RCC 7860 (cell line): ENCODE data around the gene TCF12.

Source experiments
- DNase-seq: peaks from one replicate; pipeline ENCODE4 v3.0.0-alpha.2; 2015; ENCODE audit warnings: low spot score
- FAIRE-seq: peaks from 2 replicates; lab custom pipeline; 2012; peaks lifted over from hg19 to GRCh38; lab: Jason Lieb, UNC

The TCF12 gene

GRCh38 chr15:57309856-57310760 is 391.7 kb downstream of the TCF12 start:
- FAIRE-seq: no peak

GRCh38 chr15:57310876-57311275 is 392.4 kb downstream of the TCF12 start:
- FAIRE-seq (no peak), DNase-seq (no peak)

More at GRCh38 chr15:57309856-57310760, 391.7 kb downstream of the TCF12 start:
- DNase-seq: no peak

- no peak for DNase-seq
- FAIRE-seq: no peak
These were observed 393.5 kb downstream of the TCF12 start for GRCh38 chr15:57312006-57312317.

- FAIRE-seq: no peak
- no peak for DNase-seq
These were observed 394.1 kb downstream of the TCF12 start for GRCh38 chr15:57312318-57313133.

- no peak for DNase-seq
- no peak for FAIRE-seq
These were observed 394.7 kb downstream of the TCF12 start for GRCh38 chr15:57313134-57313483.

- DNase-seq (no peak), FAIRE-seq (no peak)
These were observed 395.8 kb downstream of the TCF12 start for GRCh38 chr15:57314221-57314620.

- no peak for FAIRE-seq
- DNase-seq: no peak
These were observed 398.0 kb downstream of the TCF12 start for GRCh38 chr15:57316451-57316850.

- FAIRE-seq (no peak), DNase-seq (no peak)
These were observed 400.9 kb downstream of the TCF12 start for GRCh38 chr15:57319226-57319918.

- no peak for DNase-seq
- FAIRE-seq: no peak
These were observed 401.6 kb downstream of the TCF12 start for GRCh38 chr15:57319919-57320560.

GRCh38 chr15:57320631-57321220 is 402.3 kb downstream of the TCF12 start:
- DNase-seq (no peak), FAIRE-seq (no peak)

- no peak for FAIRE-seq
- no peak for DNase-seq
These were observed 403.0 kb downstream of the TCF12 start for GRCh38 chr15:57321485-57321884.

GRCh38 chr15:57321973-57322601 is 403.6 kb downstream of the TCF12 start:
- no peak for DNase-seq
- no peak for FAIRE-seq

- DNase-seq (no peak), FAIRE-seq (no peak)
These were observed 404.3 kb downstream of the TCF12 start for GRCh38 chr15:57322602-57323250.

- DNase-seq: no peak
- FAIRE-seq: no peak
These were observed 404.9 kb downstream of the TCF12 start for GRCh38 chr15:57323299-57323805.

- peak; percentile 89 for DNase-seq
- peak; percentile 71 for FAIRE-seq
These were observed 405.6 kb downstream of the TCF12 start for GRCh38 chr15:57323806-57324589.

GRCh38 chr15:57324590-57324890 is 406.1 kb downstream of the TCF12 start:
- DNase-seq (no peak), FAIRE-seq (no peak)

- no peak for DNase-seq
- FAIRE-seq: no peak
These were observed 406.7 kb downstream of the TCF12 start for GRCh38 chr15:57324944-57325679.

- FAIRE-seq (no peak), DNase-seq (no peak)
These were observed 407.8 kb downstream of the TCF12 start for GRCh38 chr15:57326196-57326595.
